GM21526 (cell line): ENCODE results near the gene CYP2R1.
A peak's percentile ranks its signal among the peaks of the same experiment; 100 is the strongest.
"Not testable (repeated sequence)": the region's sequence is repeated elsewhere in the genome, so short reads cannot be mapped to it uniquely, and the experiment has no call there.

Source experiments
- ATAC-seq: cut with Tn5 transposase; IDR thresholded peaks from one replicate; pipeline ENCODE4 v1.9.1; 2021; ENCODE audit warnings: moderate library complexity; ENCODE audit not compliant: unreplicated experiment, low FRiP score

The CYP2R1 gene

GRCh38 chr11:14894657-14895598 is 2.9 kb upstream of the CYP2R1 start:
- ATAC-seq = no peak

GRCh38 chr11:14892577-14892976 is 546 bp upstream of the CYP2R1 start:
- ATAC-seq = no peak

- peak; percentile 59 for ATAC-seq
Observed at GRCh38 chr11:14891143-14892035, 642 bp downstream of the CYP2R1 start.

DNA sequence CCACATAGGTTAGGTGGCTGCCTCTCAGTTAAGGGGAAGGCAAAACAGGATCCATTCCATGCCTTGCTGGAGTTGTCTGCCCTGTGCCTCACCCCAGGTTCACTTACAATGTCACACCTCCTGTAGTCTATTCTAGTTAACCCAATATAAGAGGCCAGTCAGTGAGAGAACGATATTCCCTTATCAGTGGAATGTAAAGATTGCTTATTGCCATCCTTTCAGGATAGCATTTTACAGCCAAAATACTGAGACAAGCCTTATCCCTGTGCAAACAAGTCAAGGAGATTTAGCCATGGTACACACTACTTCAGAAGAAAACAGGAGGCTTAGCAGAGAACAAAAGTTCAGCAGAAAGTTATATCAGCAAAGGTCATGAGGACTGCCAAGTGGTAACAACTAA is 5.5 kb downstream of the CYP2R1 start:
- ATAC-seq = no peak

- ATAC-seq = no peak
Observed at GRCh38 chr11:14884667-14885273, 7.3 kb downstream of the CYP2R1 start.

DNA sequence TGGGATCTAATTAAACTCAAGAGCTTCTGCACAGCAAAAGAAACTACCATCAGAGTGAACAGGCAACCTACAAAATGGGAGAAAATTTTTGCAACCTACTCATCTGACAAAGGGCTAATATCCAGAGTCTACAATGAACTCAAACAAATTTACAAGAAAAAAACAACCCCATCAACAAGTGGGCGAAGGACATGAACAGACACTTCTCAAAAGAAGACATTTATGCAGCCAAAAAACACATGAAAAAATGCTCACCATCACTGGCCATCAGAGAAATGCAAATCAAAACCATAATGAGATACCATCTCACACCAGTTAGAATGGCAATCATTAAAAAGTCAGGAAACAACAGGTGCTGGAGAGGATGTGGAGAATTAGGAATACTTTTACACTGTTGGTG is 8.3 kb downstream of the CYP2R1 start:
- ATAC-seq = not testable (repeated sequence)

DNA sequence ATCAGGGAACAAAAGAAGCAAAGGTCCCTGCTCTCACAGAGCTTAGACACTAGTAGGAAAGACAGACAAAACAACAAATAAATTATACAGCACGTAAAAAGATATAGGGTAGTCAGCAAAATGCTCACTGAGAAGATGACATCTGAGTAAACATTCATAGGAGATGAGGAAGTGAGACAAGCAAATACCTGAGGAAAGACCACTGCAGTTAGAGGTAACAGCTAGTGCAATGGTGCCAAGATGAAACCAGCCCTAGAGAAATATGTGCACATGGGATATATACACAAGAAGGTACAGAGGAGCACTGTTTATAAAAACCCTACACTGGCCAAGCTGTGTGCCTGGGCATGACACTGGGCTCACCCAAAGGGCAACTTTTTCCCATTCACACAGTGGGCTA is 9.8 kb downstream of the CYP2R1 start:
- no peak for ATAC-seq

GRCh38 chr11:14881576-14882193 is 10.3 kb downstream of the CYP2R1 start:
- ATAC-seq = no peak

DNA sequence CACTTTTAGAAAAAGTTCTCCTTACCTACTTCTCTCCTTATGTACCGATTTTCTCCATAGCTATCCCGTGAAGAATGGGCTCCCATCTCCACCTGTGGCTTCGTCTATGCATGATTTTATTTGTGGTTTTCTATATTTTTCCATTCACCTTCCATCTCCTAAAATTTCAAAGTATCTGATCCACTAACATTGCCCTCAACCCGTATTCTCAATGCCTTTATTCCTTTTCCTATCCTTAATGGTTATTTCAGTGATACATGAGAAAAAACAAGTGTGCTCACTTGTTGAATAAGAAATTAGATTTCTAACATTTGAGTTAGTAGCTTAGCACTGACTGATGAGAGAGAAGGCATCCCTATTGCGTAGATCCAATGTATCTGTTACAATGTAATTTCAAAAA is 16.9 kb downstream of the CYP2R1 start:
- ATAC-seq = no peak

DNA sequence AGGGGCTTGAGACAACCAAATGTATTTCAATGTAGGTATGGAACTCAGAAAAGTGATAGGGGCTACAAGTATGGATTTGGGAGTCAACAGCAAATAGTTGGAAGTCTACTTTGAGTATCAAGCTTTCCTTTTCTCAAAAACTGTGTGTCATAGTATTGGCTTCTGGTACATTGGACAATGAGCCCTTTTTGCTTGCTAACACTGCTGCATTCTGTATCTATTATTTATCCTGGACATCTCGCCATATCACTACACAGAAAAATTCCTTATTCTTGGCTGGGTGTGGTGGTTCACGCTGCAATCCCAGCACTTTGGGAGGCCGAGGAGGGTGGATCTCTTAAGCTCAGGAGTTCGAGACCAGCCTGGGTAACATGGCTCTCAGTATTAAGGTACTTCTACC is 18.4 kb downstream of the CYP2R1 start:
- ATAC-seq = no peak

DNA sequence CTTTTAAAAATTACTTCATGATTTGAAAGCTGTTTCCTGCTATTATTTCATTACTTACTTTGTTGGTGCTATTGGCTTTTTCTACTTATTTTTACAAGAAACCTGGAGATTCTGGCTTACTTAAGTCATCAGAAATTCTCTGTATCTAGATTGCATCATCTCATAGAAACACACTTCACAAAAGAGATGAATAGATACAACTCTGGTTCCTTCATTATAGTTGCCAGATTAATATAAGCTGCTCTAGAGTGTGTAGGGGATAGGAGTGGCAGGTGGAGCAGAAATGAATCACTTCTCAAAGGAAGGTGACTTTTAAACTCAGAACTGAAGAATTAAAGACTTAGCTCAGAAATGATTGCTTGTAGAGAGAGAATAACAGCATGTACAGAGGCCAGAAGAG is 20.0 kb downstream of the CYP2R1 start:
- no peak for ATAC-seq

- ATAC-seq = not testable (repeated sequence)
Observed at GRCh38 chr11:14863775-14864174, 28.3 kb downstream of the CYP2R1 start.

GRCh38 chr11:14861680-14862079 is 30.4 kb downstream of the CYP2R1 start:
- no peak for ATAC-seq

DNA sequence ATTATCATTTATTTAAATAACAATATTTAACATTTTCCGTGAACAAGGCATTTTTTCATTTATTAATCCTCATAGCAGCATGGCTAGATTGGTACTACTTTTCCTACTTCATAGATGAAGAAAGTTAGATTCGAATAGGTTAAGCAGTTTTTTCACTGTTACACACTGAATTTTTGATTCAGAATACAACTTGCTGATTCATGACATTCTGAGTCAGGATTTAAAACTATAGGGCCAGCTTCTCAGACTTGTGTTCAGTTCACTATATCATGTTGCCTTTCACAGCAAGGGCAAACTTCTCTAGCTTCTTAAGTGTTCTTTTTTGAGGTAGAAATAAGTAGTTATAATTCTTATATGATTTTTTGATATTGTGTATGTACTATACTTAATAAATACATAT is 31.5 kb downstream of the CYP2R1 start:
- ATAC-seq = no peak

DNA sequence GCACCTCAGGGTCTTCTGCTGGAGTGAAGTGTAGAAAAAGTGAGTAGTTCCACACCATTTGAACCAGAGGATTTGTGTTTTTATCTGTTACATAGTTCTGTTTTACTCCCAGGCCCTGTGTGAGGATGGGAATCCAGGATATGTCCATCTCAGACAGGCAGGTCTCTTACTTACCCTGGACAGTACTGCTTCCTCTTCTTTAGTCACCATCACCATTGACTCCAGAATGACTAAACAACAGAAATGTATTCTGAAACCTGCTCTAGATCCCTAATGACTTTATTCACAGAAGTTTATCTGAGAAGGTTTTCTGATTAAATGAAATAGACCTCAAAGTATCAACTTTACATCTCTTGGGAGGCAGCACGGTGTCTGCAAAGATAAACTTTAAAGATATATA is 33.6 kb downstream of the CYP2R1 start:
- no peak for ATAC-seq

GRCh38 chr11:14857621-14858020 is 34.4 kb downstream of the CYP2R1 start:
- no peak for ATAC-seq

DNA sequence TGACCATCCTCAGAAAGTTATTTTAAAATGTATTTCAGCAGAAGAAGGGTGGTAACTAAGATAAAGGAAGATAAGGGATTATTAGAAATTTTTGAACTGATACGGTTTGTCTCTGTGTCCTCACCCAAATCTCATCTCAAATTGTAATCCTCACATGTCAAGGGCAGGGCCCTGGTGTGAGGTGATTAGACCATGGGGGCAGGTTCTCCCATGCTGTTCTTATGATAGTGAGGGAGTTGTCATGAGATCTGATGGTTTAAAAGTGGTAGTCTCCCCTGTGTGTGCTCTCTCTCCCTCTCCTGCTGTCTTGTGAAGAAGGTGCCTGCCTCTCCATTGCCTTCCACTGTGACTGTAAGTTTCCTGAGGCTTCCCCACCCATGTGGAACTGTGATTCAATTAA is 36.1 kb downstream of the CYP2R1 start:
- ATAC-seq = no peak

- ATAC-seq = no peak
Observed at GRCh38 chr11:14854057-14854456, 38.0 kb downstream of the CYP2R1 start.

GRCh38 chr11:14852571-14853177 is 39.4 kb downstream of the CYP2R1 start:
- no peak for ATAC-seq

DNA sequence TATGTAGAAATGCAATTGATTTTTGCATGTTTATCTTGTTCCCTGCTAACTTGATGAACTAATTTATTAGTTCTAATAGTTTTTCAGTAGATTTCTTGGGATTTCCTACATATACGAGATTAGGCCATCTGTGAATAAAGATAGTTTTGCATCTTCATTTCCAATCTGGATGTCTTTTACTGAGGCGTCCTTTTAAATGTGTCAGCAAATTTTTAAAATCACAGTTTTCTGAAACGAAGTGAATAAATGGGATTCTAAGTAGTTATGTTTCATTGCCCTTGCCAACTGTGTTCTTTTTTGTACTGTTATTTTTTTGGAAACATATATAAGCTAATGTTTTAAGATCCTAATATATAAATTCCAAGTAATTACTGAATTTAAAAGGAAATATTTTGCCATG is 50.0 kb downstream of the CYP2R1 start:
- no peak for ATAC-seq
